B cell (primary cell): Measurements from ENCODE around the gene GGN.

Source experiments
- CTCF ChIP-seq: fragments of 200-600 bp; IDR thresholded peaks from one replicate; pipeline ENCODE4 v1.8.0; 2022; ENCODE audit warnings: antibody characterized with exemption, mild to moderate bottlenecking
- EZH2 ChIP-seq: IDR thresholded peaks from 2 replicates; pipeline ENCODE4 v1.6.1; 2012; ENCODE audit warnings: borderline replicate concordance, low read depth, mild to moderate bottlenecking, moderate library complexity, low read length; ENCODE audit not compliant: insufficient read depth, poor library complexity, severe bottlenecking

GRCh38 chr19:38421856-38422255 is 34.0 kb upstream of the GGN start:
- no peak for TF ChIP-seq CTCF
- TF ChIP-seq EZH2: no peak
